Endothelial cell (in vitro differentiated cells): ENCODE data around the gene KCNQ1. TPM values are rescaled to one million over a fixed set of nuclear protein-coding genes. Genes with fewer than 3 reads are reported as not detected.

Source experiments
- DNase-seq: peaks from one replicate; pipeline ENCODE4 v3.0.0; 2021; ENCODE audit warnings: low spot score
- H3K27ac Mint-ChIP-seq: one replicate; pipeline ENCODE4 v1.8.0; 2021; ENCODE audit warnings: mixed read lengths, inconsistent platforms; ENCODE audit not compliant: unreplicated experiment
- H3K27me3 Mint-ChIP-seq: one replicate; pipeline ENCODE4 v1.8.0; 2021; ENCODE audit warnings: mild to moderate bottlenecking, moderate library complexity, mixed read lengths, inconsistent platforms; ENCODE audit not compliant: unreplicated experiment
- H3K36me3 Mint-ChIP-seq: one replicate; pipeline ENCODE4 v1.8.0; 2021; ENCODE audit warnings: mild to moderate bottlenecking, low read depth, mixed read lengths, inconsistent platforms; ENCODE audit not compliant: unreplicated experiment
- H3K4me1 Mint-ChIP-seq: one replicate; pipeline ENCODE4 v1.8.0; 2021; ENCODE audit warnings: mild to moderate bottlenecking, mixed read lengths, inconsistent platforms; ENCODE audit not compliant: unreplicated experiment
- H3K4me3 Mint-ChIP-seq: one replicate; pipeline ENCODE4 v1.8.0; 2021; ENCODE audit warnings: mild to moderate bottlenecking, mixed read lengths, inconsistent platforms; ENCODE audit not compliant: unreplicated experiment
- H3K9me3 Mint-ChIP-seq: one replicate; pipeline ENCODE4 v1.8.0; 2021; ENCODE audit warnings: mixed read lengths, inconsistent platforms; ENCODE audit not compliant: unreplicated experiment
- total RNA-seq: library from RNA; stranded (reverse); fragmentation: NEBNext Ultra II Directional; extraction: Animal tissue kit (Norgen Biotek cat#: 25700); gene quantifications from one replicate; pipeline ENCODE4 v1.2.1, GENCODE V29; 2021; ENCODE audit not compliant: unreplicated experiment
- TF ChIP-seq, protein P1 (sequence below): fragments of 200-600 bp; sonication (generic); IDR thresholded peaks from one replicate; pipeline ENCODE4 v1.5.0; 2021; ENCODE audit warnings: antibody characterized with exemption; ENCODE audit not compliant: unreplicated experiment

The KCNQ1 gene
- total RNA-seq, 1 donor from 2014 or later, result 35.3 TPM

DNA sequence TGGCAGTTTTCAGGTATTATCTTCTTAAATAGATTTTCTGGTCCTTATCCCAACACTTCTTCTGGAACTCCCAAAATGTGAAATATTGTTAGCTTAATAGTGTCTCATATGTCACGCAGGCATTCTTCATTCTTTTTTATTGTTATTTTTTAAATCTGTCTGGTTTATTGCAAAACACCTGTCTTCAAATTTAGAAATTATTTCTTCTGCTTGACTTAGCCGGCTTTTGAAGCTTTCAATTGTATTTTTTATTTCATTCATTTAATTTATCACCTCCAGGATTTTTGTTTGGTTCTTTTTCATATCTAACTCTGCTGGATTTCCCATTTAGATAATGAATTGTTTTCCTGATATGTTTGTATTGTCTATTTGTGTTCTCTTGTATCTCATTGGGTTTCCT, 205.0 kb downstream of the KCNQ1 start:
- Mint-ChIP-seq H3K27me3 (peaks cover 7% of the 10 kb centered on the region), H3K36me3 (peaks cover 37% of the 10 kb centered on the region)

DNA sequence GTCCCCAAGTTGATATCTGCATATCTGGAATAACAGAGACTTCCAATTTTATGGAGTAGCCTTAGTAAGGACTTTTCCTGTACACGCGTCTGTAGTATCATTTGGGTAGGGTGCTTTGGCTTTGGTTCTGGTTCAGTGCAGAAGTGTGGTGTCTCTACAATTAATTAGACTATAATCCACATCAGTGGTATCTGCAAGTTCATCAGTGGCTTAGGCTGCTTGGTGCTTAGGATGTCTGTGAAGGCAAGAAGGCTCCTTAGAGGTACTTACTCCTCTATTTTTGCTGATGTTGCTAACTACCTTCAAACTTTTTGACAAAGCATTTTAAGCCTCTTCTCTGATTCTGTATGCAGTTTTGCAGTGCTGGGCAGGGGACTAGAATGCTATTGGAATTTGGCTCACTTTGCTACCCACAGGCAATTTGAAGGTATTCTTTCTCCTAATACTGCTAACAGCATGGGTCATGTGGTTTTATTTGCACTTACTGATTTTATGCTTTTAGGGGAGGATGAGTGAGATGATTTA, 205.6 kb downstream of the KCNQ1 start:
- no peak for DNase-seq
- no peak overlapping the region for H3K27ac Mint-ChIP-seq
- H3K4me3 Mint-ChIP-seq, result no peak overlapping the region
- peaks cover 37% of the 10 kb centered on the region for H3K36me3 Mint-ChIP-seq
- H3K27me3 Mint-ChIP-seq, result peaks cover 7% of the 10 kb centered on the region
- peaks cover 20% of the 10 kb centered on the region for H3K9me3 Mint-ChIP-seq
- peaks cover 4% of the 10 kb centered on the region for H3K4me1 Mint-ChIP-seq
- TF ChIP-seq, protein P1, sequence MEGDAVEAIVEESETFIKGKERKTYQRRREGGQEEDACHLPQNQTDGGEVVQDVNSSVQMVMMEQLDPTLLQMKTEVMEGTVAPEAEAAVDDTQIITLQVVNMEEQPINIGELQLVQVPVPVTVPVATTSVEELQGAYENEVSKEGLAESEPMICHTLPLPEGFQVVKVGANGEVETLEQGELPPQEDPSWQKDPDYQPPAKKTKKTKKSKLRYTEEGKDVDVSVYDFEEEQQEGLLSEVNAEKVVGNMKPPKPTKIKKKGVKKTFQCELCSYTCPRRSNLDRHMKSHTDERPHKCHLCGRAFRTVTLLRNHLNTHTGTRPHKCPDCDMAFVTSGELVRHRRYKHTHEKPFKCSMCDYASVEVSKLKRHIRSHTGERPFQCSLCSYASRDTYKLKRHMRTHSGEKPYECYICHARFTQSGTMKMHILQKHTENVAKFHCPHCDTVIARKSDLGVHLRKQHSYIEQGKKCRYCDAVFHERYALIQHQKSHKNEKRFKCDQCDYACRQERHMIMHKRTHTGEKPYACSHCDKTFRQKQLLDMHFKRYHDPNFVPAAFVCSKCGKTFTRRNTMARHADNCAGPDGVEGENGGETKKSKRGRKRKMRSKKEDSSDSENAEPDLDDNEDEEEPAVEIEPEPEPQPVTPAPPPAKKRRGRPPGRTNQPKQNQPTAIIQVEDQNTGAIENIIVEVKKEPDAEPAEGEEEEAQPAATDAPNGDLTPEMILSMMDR, result no peak

More for the DNA sequence above, 205.0 kb downstream of the KCNQ1 start:
- no peak for DNase-seq
- H3K9me3 Mint-ChIP-seq, result peaks cover 22% of the 10 kb centered on the region
- H3K4me1 Mint-ChIP-seq, result peaks cover 4% of the 10 kb centered on the region
- H3K27ac Mint-ChIP-seq, result no peak overlapping the region
- TF ChIP-seq, protein P1, result no peak
- H3K4me3 Mint-ChIP-seq, result no peak overlapping the region

DNA sequence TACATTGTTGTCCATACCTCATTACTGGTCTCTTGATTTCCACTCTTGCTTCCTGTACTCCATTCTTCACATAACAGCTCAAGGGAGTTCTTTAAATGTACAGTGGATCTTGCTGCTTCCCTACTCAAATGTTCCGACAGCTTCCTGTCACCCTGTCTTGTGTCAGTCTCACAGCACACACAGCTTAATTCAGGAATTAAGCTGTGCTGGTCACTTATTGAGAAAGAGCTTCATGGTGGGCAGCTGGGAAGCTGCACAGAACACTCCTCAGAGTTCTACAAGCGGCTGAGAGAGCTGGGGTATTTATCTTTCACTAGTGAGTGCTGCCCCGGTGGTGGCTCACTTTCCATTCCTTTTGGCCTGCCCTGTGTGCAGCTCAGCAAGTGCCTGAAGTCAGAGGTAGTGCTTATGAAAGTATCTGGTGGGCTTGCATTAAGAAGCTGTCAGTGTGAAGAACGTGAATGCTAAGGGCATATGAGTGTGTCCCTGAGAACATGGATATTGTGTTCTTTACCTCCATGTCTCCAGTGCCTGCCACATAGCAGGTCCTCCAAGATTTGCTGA, 206.3 kb downstream of the KCNQ1 start:
- DNase-seq, result no peak
- peaks cover 7% of the 10 kb centered on the region for H3K27me3 Mint-ChIP-seq
- H3K36me3 Mint-ChIP-seq, result peaks cover 33% of the 10 kb centered on the region
- TF ChIP-seq, protein P1, result no peak
- H3K9me3 Mint-ChIP-seq, result peaks cover 17% of the 10 kb centered on the region
- H3K4me1 Mint-ChIP-seq, result peaks cover 4% of the 10 kb centered on the region
- peak overlapping the region; percentile 38 for H3K27ac Mint-ChIP-seq
- H3K4me3 Mint-ChIP-seq, result peak overlapping the region; percentile 1

DNA sequence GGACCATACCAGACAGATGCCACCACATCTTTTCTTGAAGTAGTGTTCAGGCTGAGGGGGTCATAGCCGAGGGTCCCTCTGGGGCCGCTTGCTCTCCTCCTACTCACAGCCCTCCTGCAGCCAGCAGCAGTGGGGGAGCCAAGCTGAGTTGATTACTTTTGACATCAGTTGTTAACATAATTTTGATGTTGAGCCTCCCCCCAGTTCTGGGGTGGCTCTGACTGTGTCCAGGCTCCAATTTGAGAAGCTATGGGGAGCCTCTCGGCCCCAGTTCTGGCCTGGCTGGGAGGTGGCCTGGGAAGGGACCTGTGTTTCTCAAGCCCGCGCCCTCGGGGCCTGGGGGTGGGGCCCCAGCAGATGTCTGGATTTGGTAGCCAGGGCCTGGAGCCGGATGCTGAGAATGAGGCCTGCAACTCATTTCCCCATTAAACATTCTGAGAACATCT, 207.0 kb downstream of the KCNQ1 start:
- peaks cover 33% of the 10 kb centered on the region for H3K36me3 Mint-ChIP-seq
- H3K4me3 Mint-ChIP-seq, result no peak overlapping the region
- peaks cover 7% of the 10 kb centered on the region for H3K27me3 Mint-ChIP-seq
- H3K27ac Mint-ChIP-seq, result no peak overlapping the region
- TF ChIP-seq, protein P1, result no peak
- peaks cover 17% of the 10 kb centered on the region for H3K9me3 Mint-ChIP-seq
- DNase-seq, result no peak
- peaks cover 4% of the 10 kb centered on the region for H3K4me1 Mint-ChIP-seq
